ENCODE measurements around the gene HPS3.
"Not testable (repeated sequence)": the region's sequence is repeated elsewhere in the genome, so short reads cannot be mapped to it uniquely, and the experiment has no call there.

Gene HPS3

GRCh38 chr3:149196805-149197592 lies 67.6 kb downstream of the HPS3 start:
- DNase-seq: not testable (repeated sequence)

GRCh38 chr3:149197669-149198068 lies 68.2 kb downstream of the HPS3 start:
- DNase-seq: no peak

GRCh38 chr3:149198611-149199010 lies 69.2 kb downstream of the HPS3 start:
- DNase-seq: no peak

GRCh38 chr3:149199474-149199873 lies 70.0 kb downstream of the HPS3 start:
- DNase-seq: peak; percentile 34

- no peak for DNase-seq
These were observed 74.3 kb downstream of the HPS3 start for GRCh38 chr3:149203758-149204157.

- no peak for DNase-seq
These were observed 75.1 kb downstream of the HPS3 start for GRCh38 chr3:149204390-149204991.

- no peak for DNase-seq
These were observed 78.0 kb downstream of the HPS3 start for GRCh38 chr3:149207475-149207874.

GRCh38 chr3:149209431-149209830 lies 80.0 kb downstream of the HPS3 start:
- no peak for DNase-seq

GRCh38 chr3:149212386-149212785 lies 82.9 kb downstream of the HPS3 start:
- DNase-seq: no peak

- DNase-seq: no peak
These were observed 85.3 kb downstream of the HPS3 start for GRCh38 chr3:149214702-149215101.

GRCh38 chr3:149215515-149215914 lies 86.1 kb downstream of the HPS3 start:
- DNase-seq: no peak

GRCh38 chr3:149216193-149216869 lies 86.9 kb downstream of the HPS3 start:
- no peak for DNase-seq

- no peak for DNase-seq
These were observed 87.9 kb downstream of the HPS3 start for GRCh38 chr3:149217347-149217746.

- not testable (repeated sequence) for DNase-seq
These were observed 90.1 kb downstream of the HPS3 start for GRCh38 chr3:149219380-149220121.

- DNase-seq: no peak
These were observed 92.5 kb downstream of the HPS3 start, which contains the start of gene CP for GRCh38 chr3:149221783-149222517. Gene CP, minus strand, starts transcription at chr3:149221829. Its CDS starts 37 bp downstream, at chr3:149221792.

Data from NCI-H2171 (cell line).